ENCODE data around the gene SCN1A. TPM values are rescaled to one million over a fixed set of nuclear protein-coding genes. Genes with fewer than 3 reads are reported as not detected.

Gene SCN1A
- total RNA-seq, 1 experiment from 2014 or later: 0.62 TPM

GRCh38 chr2:166135152-166135848 is 7.5 kb upstream of the SCN1A start:
- H3K4me1 ChIP-seq (ENCODE audit: insufficient read depth, low read length, poor library complexity, severe bottlenecking): peaks cover 3% of the 10 kb centered on the region
- TF ChIP-seq CTCF (conservative IDR thresholded peaks at IDR 0.05; ENCODE audit: low read depth, low read length) (no peak), EZH2 (IDR thresholded peaks at IDR 0.05; ENCODE audit: borderline replicate concordance, low read depth, low read length, poor library complexity, severe bottlenecking) (no peak)
- POLR2A ChIA-PET (ENCODE audit: low non-redundant PET): no interaction called here

GRCh38 chr2:166134252-166135151 is 6.7 kb upstream of the SCN1A start:
- DNase-seq (ENCODE audit: low spot score): no peak
- BruUV-seq (replicated peaks): no TSS peak
- H3K27ac ChIP-seq (ENCODE audit: low read depth, low read length, poor library complexity, severe bottlenecking): no peak overlapping the region
- CTCF ChIA-PET: no interaction called here
- TF ChIP-seq CTCF (conservative IDR thresholded peaks at IDR 0.05; ENCODE audit: low read depth, low read length) (no peak), EZH2 (IDR thresholded peaks at IDR 0.05; ENCODE audit: borderline replicate concordance, low read depth, low read length, poor library complexity, severe bottlenecking) (no peak)
- H3K27me3 ChIP-seq (replicated peaks; ENCODE audit: insufficient read depth, low read depth, low read length, poor library complexity): no peaks in the 10 kb centered on the region
- POLR2A ChIA-PET (ENCODE audit: low non-redundant PET): no interaction called here
- no peak overlapping the region for H3K4me3 ChIP-seq (ENCODE audit: low read depth, low read length, poor library complexity, severe bottlenecking)
- intact Hi-C loops (cut with micrococcal nuclease; ENCODE audit: unreplicated experiment): no loop called here
- H3K36me3 ChIP-seq (ENCODE audit: insufficient read depth, low read length, poor library complexity, severe bottlenecking): no peaks in the 10 kb centered on the region
- H3K9me3 ChIP-seq (ENCODE audit: low read depth, low read length, poor library complexity, severe bottlenecking): no peaks in the 10 kb centered on the region
- H3K4me1 ChIP-seq (ENCODE audit: insufficient read depth, low read length, poor library complexity, severe bottlenecking): peaks cover 3% of the 10 kb centered on the region

More at GRCh38 chr2:166135152-166135848, 7.5 kb upstream of the SCN1A start:
- Histone ChIP-seq H3K4me3 (ENCODE audit: low read depth, low read length, poor library complexity, severe bottlenecking) (no peak overlapping the region), H3K27me3 (replicated peaks; ENCODE audit: insufficient read depth, low read depth, low read length, poor library complexity) (no peaks in the 10 kb centered on the region), H3K27ac (ENCODE audit: low read depth, low read length, poor library complexity, severe bottlenecking) (no peak overlapping the region), H3K36me3 (ENCODE audit: insufficient read depth, low read length, poor library complexity, severe bottlenecking) (no peaks in the 10 kb centered on the region), H3K9me3 (ENCODE audit: low read depth, low read length, poor library complexity, severe bottlenecking) (no peaks in the 10 kb centered on the region)
- intact Hi-C loops (cut with micrococcal nuclease; ENCODE audit: unreplicated experiment): no loop called here
- CTCF ChIA-PET: no interaction called here
- no TSS peak for BruUV-seq (replicated peaks)
- DNase-seq (ENCODE audit: low spot score): no peak

- H3K4me3 ChIP-seq (ENCODE audit: low read depth, low read length, poor library complexity, severe bottlenecking): no peak overlapping the region
- POLR2A ChIA-PET (ENCODE audit: low non-redundant PET): no interaction called here
- intact Hi-C loops (cut with micrococcal nuclease; ENCODE audit: unreplicated experiment): no loop called here
Observed at GRCh38 chr2:166133653-166134052, 5.8 kb upstream of the SCN1A start.

More at GRCh38 chr2:166133653-166134052, 5.8 kb upstream of the SCN1A start:
- no TSS peak for BruUV-seq (replicated peaks)
- no peak overlapping the region for H3K27ac ChIP-seq (ENCODE audit: low read depth, low read length, poor library complexity, severe bottlenecking)
- DNase-seq (ENCODE audit: low spot score): no peak
- H3K9me3 ChIP-seq (ENCODE audit: low read depth, low read length, poor library complexity, severe bottlenecking): no peaks in the 10 kb centered on the region
- no peak for TF ChIP-seq EZH2 (IDR thresholded peaks at IDR 0.05; ENCODE audit: borderline replicate concordance, low read depth, low read length, poor library complexity, severe bottlenecking)
- no peak for TF ChIP-seq CTCF (conservative IDR thresholded peaks at IDR 0.05; ENCODE audit: low read depth, low read length)
- CTCF ChIA-PET: no interaction called here
- H3K4me1 ChIP-seq (ENCODE audit: insufficient read depth, low read length, poor library complexity, severe bottlenecking): peaks cover 3% of the 10 kb centered on the region
- no peaks in the 10 kb centered on the region for H3K27me3 ChIP-seq (replicated peaks; ENCODE audit: insufficient read depth, low read depth, low read length, poor library complexity)
- no peaks in the 10 kb centered on the region for H3K36me3 ChIP-seq (ENCODE audit: insufficient read depth, low read length, poor library complexity, severe bottlenecking)
